ENCODE data around the gene ZDHHC24.
"Not testable (repeated sequence)": the region's sequence is repeated elsewhere in the genome, so short reads cannot be mapped to it uniquely, and the experiment has no call there.

Gene ZDHHC24

DNA sequence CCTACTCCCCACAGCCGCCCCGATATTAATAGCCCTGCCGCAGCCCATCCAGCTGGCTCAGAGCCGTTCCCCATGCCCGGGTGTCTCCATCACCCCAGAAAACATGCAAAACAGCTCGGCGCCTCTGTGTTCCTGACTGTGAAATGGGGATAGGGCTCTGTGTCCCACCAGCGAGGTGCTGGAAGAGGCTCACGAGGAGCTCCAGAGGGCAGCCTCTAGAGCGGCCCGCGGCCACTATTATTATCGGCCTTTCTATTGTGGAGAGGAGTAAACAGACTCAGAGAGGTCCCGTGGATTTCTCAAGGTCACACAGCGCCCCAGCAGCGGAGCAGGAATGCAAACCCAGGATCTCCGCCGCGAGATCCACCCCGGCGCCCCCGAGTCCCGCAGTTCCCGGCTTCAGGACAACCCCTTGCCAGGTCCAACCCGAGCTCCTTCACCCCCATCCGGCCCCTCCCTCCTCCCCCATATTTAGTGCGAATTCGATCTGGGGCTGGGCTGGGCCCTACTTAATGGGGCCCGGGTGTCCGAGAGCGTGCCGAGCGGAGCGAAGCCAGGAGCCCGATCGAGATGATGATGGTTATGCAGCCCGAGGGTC, 619 bp upstream of the ZDHHC24 start, which contains the start of gene ACTN3:
Gene ACTN3 (plus strand): TSS at position 536 of the 598 bp plus-strand sequence. CDS start 35 bp downstream, at position 571.
- DNase-seq (ENCODE audit: low read depth in 2 of 2), result peak in 1 of 2 experiments; percentile 13

DNA sequence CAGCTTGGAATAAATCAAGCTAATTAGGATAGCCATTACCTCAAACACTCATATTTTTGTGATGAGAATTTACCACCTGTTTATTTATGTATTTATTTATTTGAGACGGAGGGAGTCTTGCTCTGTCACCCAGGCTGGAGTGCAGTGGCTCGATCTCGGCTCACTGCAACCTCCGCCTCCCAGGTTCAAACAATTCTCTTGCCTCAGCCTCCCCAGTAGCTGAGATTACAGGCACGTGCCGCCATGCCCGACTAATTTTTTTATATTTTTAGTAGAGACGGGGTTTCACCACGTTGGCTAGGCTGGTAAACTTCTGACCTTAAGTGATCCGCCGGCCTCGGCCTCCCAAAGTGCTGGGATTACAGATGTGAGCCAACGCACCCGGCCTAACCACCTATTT, 896 bp downstream of the ZDHHC24 start:
- not testable (repeated sequence) for DNase-seq (ENCODE audit: low read depth in 2 of 2)

DNA sequence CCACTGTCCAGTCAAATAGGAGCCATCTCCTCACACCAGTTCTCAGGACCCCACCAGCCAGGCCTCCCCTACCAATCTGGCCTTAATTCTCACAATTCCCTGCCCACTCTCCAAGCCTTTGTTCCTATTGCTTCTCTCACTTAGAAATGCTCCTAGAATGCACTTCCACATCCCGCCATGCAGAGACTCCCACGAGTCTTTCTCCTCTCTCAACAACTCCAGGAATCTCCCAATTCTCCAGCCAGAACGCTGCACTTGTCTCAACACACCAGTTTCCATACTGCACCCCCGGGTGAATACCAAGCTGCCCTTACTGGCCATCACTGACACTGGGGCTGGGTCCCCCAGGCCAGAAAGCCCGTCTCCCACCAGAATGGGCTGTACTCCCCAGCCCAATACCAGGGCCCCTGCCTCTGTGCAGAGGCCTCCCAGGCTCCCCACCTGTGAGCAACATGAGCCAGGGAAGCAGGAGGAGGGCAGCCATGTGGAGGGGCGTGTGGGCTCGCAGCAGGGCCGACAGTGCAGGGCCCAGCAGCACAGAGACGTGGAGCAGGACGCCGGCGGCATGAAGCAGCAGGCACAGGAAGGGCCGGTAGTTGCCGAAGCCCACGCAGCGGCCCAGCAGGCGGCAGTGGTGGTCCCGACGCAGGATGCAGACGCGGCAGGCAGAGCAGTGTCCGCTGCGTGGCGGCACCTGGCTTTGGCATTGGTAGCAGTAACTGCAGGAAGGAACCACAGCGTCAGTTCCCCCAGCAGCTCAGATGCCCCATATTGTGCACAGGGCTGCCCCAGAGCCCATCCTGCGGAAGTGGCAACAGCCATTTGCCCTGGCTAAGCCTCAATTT, 2.4 kb downstream of the ZDHHC24 start:
- peak in 1 of 2 experiments; percentile 11 for DNase-seq (ENCODE audit: low read depth in 2 of 2)

DNA sequence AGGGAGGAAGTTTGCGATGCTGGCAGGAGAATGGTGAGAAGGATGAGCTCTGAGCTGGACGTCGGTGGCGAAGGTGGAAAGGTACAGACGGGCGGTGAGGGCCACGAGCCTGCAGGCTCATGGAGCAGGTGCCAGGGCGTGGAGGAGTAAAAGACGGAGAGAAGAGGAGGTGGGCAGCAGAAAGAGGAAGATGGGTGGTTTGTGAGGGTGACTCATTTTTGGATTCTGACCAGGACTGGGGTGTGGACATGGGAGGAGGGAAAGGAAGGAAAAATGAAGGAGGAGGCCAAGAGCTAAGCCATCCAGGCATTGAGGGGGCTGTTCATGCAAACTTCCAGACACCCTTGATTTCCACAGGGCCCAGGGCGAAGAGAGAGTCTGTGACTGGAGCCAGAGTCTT, 3.5 kb downstream of the ZDHHC24 start:
- no peak for DNase-seq (ENCODE audit: low read depth in 2 of 2)

DNA sequence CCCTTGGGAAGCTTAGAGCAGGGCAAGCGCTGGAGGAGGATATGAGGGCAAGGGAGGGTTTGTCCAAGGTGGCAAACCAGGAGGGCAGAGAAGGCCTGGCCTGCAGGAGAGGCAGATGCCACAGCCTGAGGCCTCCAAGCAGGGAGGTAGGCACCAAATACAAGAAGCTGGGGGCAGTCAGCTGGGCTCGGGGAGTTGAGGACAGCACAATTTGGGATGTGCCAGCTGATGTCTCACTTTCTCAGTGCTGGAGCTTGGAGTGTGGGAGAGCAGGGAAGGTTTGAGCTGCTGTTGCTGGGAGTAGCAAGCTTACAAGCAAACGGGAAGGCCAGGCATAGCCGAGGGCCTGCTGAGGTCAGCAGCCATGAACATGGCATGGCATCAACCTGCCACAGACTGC, 4.0 kb downstream of the ZDHHC24 start:
- no peak for DNase-seq (ENCODE audit: low read depth in 2 of 2)

GRCh38 chr11:66540598-66540997, 5.2 kb downstream of the ZDHHC24 start:
- not testable (repeated sequence) for DNase-seq (ENCODE audit: low read depth in 2 of 2)

DNA sequence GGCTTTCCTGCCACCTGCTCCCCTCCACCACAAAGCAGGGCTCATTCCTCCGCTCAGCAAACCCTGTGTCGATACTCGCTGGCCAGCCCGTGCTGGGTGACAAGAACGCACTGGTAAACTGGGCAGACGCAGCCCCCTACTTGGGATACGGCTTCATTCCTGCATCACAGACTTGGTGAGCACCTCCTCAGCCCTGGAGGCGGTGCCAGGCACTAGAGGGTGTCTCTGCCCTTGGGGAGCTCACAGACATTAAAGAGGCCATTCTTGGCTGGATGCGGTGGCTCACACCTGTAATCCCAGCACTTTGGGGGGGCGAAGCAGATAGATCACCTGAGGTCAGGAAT, 6.0 kb downstream of the ZDHHC24 start:
- no peak for DNase-seq (ENCODE audit: low read depth in 2 of 2)

GRCh38 chr11:66539170-66539869, 6.5 kb downstream of the ZDHHC24 start:
- no peak for DNase-seq (ENCODE audit: low read depth in 2 of 2)

GRCh38 chr11:66532784-66533183, 13.1 kb downstream of the ZDHHC24 start:
- DNase-seq (ENCODE audit: low read depth in 2 of 2), result no peak

DNA sequence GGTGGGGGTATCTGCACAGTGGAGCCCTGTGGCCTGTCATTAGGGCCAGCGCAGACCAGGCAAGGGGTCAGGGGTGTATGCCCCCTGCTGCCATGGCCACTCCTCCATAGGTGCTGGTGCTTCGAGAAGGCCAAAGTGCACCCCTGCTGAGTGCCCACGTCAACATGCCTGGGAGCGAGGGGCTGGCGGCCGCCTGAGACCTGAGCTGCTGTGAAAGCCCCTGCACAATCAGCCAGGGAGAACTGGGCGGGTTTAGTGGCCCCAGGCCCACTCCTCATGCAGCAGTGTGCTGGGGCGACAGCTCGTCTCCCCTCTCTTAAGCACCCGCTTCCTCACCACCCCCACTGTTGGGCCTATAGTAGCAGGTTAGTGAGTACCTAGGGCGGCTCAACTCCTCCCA, 14.0 kb downstream of the ZDHHC24 start:
- no peak for DNase-seq (ENCODE audit: low read depth in 2 of 2)

GRCh38 chr11:66530927-66531709, 14.7 kb downstream of the ZDHHC24 start:
- DNase-seq (ENCODE audit: low read depth in 2 of 2), result no peak

DNA sequence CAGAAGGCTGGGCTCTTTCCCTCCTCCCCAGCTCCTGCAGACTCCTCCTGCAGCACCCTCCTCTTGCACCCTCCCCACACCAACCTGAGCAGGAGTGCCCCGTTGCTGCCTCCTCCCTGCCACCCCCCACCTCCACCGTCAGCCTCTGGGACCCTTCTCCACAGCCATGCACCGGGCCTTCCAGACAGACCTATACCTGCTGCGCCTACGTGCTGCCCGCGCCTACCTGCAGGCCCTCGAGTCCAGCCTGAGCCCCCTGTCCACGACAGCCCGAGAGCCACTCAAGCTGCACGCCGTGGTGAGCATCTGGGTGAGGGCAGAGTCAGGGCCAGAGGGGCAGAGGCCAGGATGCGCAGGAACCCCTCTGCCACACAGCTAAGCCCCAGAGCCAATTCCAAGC, 16.2 kb downstream of the ZDHHC24 start:
- DNase-seq (ENCODE audit: low read depth in 2 of 2), result no peak

- DNase-seq (ENCODE audit: low read depth in 2 of 2), result no peak
Measured at GRCh38 chr11:66529069-66529468, 16.8 kb downstream of the ZDHHC24 start.

DNA sequence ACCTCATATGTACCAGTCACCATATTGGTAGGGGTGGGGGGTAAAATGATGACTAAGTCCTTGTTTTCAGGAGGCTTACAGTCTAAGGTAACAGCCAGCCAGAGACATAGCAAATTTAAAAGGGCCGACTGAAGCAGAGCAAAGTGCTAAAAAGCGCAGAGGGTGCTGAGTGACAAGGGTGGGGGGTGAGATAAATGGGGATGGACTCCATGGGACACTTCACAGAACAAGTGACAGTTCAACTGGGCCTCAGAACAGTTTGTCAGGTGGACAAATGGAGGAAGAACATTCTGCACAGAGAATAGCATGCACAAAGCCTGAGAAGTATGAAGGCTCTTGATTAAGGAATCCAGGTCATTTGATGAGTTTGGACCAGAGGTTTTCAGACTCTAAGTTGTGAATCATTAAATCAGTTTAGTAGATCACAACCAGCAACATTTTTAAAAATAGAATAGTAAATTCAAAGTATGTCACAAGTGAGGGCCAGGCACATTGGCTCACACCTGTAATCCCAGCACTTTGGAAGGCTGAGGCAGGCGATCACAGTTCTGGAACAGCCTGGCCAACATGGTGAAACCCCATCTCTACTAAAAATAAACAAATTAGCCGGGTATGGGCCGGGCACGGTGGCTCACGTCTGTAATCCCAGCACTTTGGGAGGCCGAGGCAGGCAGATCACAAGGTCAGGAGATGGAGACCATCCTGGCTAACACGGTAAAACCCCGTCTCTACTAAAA, 21.4 kb downstream of the ZDHHC24 start:
- no peak for DNase-seq (ENCODE audit: low read depth in 2 of 2)

- DNase-seq (ENCODE audit: low read depth in 2 of 2), result no peak
Measured at GRCh38 chr11:66523611-66524010, 22.2 kb downstream of the ZDHHC24 start.

- no peak for DNase-seq (ENCODE audit: low read depth in 2 of 2)
Measured at GRCh38 chr11:66510990-66511339, 34.9 kb downstream of the ZDHHC24 start.

DNA sequence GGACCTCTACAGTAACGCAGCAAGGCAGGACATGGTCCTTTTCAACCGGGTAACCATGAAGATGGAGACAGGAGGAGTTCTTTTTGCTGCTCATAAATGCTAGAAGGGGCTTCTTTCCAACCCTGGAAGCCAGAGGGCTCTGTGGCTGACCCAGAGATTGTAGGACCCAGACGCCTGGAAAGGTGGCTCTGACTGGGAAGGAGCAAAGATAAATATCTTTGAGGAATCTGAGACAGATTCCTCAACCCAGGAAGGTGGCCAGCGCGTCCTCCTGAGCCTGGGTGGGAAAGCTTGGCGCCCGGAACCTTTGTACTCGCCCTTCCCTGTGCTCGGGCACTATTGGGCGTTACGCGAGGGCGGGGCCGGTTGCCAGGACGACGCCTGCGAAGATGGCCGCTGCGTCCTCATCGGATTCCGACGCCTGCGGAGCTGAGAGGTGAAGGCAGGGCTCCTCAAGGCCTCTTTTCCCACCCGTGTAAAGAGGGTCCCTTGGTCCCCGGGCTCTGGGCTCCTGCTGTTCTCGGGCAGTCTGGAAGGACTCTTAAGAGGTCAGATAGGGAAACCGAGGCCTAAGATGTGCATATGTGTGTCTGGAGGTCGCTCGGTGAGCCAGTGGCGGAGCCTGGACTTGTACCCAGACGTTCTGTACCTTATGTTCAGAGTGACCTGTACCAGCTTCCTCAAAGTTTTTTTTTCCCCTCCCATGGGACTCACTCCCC, 35.4 kb downstream of the ZDHHC24 start, which contains the start of gene BBS1:
Gene BBS1 (plus strand): TSS at position 365 of the 719 bp plus-strand sequence. CDS start 25 bp downstream, at position 390.
- peak; percentile 43 to 55 for DNase-seq (ENCODE audit: low read depth in 2 of 2)

DNA sequence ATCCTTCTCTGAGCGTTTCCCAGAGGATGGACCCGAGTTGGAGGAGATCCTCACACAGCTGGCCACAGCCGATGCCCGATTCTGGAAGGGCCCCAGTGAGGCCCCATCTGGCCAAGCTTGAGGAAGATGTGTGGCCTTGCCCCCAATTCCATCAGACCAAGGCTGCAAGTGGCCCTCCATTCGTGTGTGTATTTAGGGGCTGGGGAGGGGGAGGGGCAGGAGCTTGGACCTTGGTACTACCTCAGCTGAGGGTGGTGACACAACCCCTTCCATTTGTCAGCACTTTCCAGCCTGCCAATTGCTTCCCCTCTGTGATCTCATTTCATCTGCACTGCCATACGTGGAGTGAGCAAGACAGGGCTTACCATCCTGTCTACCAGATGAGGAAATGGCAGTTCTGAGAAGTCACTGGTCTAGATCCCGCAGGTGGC, 36.7 kb downstream of the ZDHHC24 start:
- no peak for DNase-seq (ENCODE audit: low read depth in 2 of 2)

- DNase-seq (ENCODE audit: low read depth in 2 of 2), result no peak
Measured at GRCh38 chr11:66505276-66505816, 40.5 kb downstream of the ZDHHC24 start.

GRCh38 chr11:66498506-66498905, 47.3 kb downstream of the ZDHHC24 start:
- DNase-seq (ENCODE audit: low read depth in 2 of 2), result no peak

Data from fibroblast of skin of left quadriceps (primary cell).